Right forelimb (tissue), 1 donor: Measurements from ENCODE around the gene MRPS18B.
A peak's percentile ranks its signal among the peaks of the same experiment; 100 is the strongest.

ENCODE experiments used
- DNase-seq: peaks from one replicate; pipeline ENCODE4 v3.0.0-alpha.2; 2018

MRPS18B gene

GRCh38 chr6:30610065-30610464 is 7.6 kb upstream of the MRPS18B start:
- DNase-seq, result no peak

GRCh38 chr6:30611150-30611855 is 6.3 kb upstream of the MRPS18B start:
- no peak for DNase-seq

GRCh38 chr6:30611856-30612194 is 5.8 kb upstream of the MRPS18B start:
- no peak for DNase-seq

- no peak for DNase-seq
Measured at GRCh38 chr6:30612213-30612612, 5.4 kb upstream of the MRPS18B start.

GRCh38 chr6:30612687-30613248 is 4.9 kb upstream of the MRPS18B start:
- no peak for DNase-seq

- DNase-seq, result no peak
Measured at GRCh38 chr6:30613251-30614043, 4.2 kb upstream of the MRPS18B start.

- no peak for DNase-seq
Measured at GRCh38 chr6:30614044-30614842, 3.4 kb upstream of the MRPS18B start.

GRCh38 chr6:30614843-30615218 is 2.8 kb upstream of the MRPS18B start:
- DNase-seq, result peak; percentile 85

- DNase-seq, result peak; percentile 78
Measured at GRCh38 chr6:30615219-30615957, 2.3 kb upstream of the MRPS18B start.

GRCh38 chr6:30615958-30616810 is 1.5 kb upstream of the MRPS18B start:
- peak; percentile 63 for DNase-seq

- DNase-seq, result peak; percentile 99
Measured at GRCh38 chr6:30616811-30617564, 652 bp upstream of the MRPS18B start, which contains the start of gene PPP1R10. Gene PPP1R10, minus strand, starts transcription at chr6:30617243. Its CDS starts 7,299 bp downstream, at chr6:30609944.

- DNase-seq, result peak; percentile 21
Measured at GRCh38 chr6:30618270-30618797, 694 bp downstream of the MRPS18B start.

- DNase-seq, result no peak
Measured at GRCh38 chr6:30619561-30619960, 1.9 kb downstream of the MRPS18B start.

GRCh38 chr6:30625511-30625910 is 7.9 kb downstream of the MRPS18B start:
- DNase-seq, result no peak

- peak; percentile 92 for DNase-seq
Measured at GRCh38 chr6:30626484-30627366, 9.1 kb downstream of the MRPS18B start, which contains the start of gene ATAT1. Gene ATAT1, plus strand, starts transcription at chr6:30626874.

- DNase-seq, result no peak
Measured at GRCh38 chr6:30635834-30636233, 18.2 kb downstream of the MRPS18B start.

GRCh38 chr6:30640481-30640880 is 22.8 kb downstream of the MRPS18B start:
- DNase-seq, result no peak

- no peak for DNase-seq
Measured at GRCh38 chr6:30641048-30641447, 23.4 kb downstream of the MRPS18B start.

- DNase-seq, result no peak
Measured at GRCh38 chr6:30643656-30644055, 26.0 kb downstream of the MRPS18B start.
